Stimulated activated CD8-positive, alpha-beta memory T cell treated with anti-CD3 and anti-CD28 coated beads, Interleukin-15, amount 100 ng/mL, for 24 hours (primary cell): ENCODE measurements around the gene SARDH.

ENCODE experiments used
- DNase-seq: peaks from one replicate; pipeline ENCODE4 v3.0.0-alpha.2; 2020; ENCODE audit warnings: low read depth

Gene SARDH

DNA sequence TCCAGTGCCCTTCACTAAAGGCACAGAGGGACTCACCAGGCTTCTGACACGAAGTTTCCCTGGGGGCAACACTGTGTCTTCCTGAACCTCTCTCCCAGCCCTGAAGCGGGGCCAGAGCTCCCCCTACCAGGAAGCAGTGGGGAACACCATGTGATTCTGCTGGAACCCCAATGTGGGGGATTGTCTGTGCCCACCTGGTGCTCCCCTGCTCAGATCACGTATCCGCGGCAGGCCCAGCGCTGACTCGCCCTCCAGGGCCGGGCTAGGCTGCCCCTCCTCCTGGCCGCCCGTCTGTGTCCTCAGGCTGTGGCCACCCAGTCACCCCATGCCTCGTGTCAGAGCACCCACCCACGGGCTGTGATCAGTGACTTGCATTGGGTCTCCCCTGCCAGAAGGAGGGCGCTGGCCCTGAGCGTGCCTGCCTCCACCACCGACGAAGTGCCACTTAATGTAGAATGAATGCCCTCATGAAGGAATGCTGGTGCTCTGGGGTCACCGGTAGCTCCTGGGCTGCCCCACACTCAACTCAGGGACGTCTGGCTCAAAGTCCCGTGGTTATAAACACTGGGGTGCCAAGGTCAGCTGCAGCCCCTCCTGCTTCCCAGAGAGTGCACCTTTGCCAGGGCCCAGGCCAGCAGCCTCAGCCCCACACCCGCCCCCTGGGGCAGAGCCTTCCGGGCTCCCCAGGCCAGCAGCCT, 22.1 kb downstream of the SARDH start:
- no peak for DNase-seq

- DNase-seq = no peak
These were observed 22.8 kb downstream of the SARDH start for GRCh38 chr9:133715295-133715865.

- no peak for DNase-seq
These were observed 23.4 kb downstream of the SARDH start for GRCh38 chr9:133714606-133715294.

DNA sequence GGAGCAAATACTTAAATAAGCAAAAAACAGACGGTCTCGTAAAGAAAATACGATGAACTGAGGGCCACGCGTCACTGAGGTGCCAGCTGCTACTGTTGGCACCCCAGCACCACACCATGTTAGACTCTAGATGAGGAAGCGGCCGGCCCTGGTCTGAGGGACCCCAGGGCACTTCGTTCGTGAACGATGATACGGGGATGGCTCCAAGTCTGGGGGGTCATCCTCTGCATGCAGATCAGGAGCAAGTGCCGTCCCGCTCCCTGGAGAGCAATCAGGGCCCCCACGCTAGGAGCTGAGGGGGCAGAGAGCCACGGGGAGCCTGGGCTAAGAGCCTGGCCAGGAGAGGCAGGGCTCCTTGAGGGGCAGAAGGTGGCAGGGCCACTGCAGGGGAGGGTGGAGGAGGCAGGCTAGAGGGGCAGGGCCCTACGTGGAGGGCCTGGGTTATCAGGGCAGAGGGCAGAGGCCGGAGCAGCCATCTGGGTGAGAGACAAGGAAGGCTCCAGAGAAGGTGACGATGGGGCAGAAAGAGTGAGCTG, 24.1 kb downstream of the SARDH start:
- no peak for DNase-seq

DNA sequence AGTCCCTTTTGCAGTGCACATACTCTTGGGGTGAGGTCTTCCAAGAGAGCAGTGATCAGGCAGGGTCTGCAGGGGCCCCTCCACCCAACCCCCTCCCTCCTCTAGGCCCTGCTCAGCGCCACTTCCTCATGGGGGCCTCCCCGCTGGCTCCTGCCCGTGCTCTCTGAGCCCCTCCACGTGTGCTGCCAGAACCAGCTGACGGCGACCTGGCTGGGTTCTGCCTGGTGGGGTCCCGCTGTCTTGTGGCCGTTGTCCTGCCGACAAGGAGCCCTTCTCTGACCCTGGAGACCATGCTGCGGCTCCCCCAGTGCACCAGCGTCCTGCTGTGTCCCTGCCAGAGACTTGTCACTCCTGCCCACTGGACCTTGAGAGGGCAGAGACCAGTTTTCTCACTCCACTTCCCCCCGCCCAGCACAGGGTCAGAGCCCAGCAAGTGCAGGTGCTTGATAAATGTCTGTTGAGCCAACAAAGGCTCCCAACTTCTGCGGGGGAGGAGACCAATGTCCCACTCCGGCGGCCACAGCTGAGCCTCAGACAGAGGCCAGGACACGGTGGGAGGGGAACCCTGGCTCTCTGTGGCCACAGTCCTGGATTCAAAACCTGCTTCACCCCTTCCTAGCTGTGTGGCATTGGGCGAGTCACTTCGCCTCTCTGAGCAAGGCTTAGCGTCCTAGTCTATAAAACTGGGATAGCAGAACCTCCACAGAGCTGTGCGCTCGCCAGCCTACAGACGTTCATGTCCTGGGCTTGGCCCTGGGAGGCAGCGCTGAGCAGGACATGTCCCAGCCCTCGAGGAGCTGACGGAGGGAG, 24.8 kb downstream of the SARDH start:
- no peak for DNase-seq

- DNase-seq = no peak
These were observed 25.7 kb downstream of the SARDH start for GRCh38 chr9:133712221-133713100.

GRCh38 chr9:133711428-133712220, 26.5 kb downstream of the SARDH start:
- no peak for DNase-seq

DNA sequence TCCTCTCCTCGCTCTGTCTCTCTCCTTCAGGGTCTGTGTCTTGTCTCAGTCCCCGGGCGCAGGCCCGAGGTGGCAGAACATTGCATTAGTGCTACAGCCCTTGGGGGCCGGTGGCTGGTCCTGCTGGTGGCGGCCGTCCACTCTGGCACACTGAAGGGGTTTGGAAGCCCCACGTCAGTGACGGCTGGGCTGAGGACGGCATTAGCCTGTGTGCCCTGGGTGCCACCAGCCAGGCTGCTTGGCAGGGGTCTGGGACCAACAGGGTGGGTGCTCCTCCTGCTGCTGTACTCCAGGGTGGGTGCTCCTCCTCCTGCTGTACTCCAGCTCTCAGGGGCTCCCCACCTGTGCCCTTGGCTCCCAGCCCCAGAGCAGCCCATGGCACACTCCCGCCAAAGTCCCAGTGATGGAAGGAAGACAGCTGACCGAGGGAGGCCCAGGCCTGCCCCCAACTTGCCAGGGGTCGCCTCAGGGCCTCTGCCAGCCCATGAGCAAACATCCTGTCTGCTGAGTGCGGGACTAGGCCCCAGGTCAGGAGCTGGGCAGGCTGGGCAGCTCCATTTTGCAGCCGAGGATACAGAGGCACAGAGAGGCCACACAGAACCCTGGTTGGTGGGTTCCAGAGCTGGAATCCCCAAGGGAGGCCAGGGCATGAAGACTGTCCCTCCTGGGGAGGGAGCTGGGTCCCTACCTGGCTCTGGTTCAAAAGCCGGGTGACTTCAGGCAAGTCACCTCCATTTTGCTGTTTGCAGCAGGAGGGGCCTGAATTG, 27.3 kb downstream of the SARDH start:
- no peak for DNase-seq

DNA sequence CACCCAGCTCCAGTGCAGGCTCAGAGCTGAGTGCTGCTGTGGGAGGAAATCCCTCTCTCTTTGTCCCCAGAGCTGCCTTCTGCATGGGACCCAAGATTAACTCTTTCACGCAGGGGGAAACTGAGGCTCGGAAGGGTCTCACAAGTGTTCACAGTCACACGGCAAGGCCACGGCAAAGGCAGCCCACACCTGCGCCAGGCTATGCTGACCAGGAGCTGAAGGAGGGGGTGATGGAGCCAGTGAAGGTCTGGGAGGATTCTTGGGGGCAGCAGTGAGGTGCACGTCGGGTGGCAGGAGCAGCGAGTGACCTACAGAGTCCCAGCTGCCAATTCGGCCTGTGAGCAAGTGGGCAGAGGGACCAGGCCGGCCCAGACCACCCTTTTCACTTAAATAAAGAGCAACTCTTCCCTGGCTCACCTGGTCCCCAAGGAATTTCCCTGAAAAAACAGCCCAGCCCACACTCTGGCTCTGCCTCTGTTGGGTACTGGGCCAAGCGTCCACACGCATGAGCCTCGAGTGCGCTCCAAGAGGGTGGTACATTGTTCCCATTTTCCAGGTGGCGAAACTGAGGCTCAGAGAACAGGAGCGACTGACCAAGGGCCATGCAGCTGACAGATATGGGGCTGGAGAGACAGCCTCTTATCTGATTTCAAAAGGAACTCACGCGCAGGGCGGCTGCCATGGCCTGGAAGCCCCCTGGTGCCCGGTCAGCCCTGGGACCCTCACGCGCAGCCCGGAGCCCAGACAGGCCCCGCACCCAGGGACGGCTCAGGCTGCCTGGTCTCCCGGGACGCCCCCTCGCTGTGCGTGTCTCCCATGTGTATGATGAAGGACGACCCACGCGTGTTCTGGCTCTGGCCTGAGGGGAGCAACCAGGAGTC, 28.2 kb downstream of the SARDH start:
- no peak for DNase-seq

DNA sequence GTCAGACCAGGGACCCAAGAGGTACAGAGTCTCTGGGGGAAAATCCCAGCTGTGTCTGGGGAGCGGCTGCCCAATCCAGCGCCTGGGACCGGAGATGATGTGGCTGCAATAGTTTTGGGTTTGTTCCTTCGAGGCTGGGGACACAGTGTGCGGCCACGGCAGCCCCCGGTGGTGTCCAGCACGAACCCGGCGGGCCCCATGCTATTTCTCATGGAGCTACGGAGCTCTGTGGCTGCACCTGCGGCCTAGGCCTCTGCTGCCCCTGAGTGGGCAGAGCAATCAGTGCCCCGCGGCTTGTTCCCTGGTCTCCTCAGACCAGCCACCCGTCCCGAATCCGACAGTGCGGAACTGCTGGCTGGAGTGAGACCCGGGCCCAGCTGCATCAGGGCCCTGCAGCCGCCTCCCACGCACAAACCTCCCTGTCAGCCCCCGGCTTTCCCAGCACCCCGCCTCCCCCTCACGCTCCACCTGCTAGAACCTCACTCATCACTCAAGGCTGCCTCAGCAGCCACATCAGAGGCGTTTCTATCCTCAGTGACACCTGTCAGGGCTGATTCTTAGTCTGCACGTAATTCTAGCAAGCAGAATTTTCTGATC, 29.0 kb downstream of the SARDH start:
- DNase-seq = no peak

GRCh38 chr9:133708246-133709014, 29.7 kb downstream of the SARDH start:
- DNase-seq = no peak

GRCh38 chr9:133707763-133708245, 30.3 kb downstream of the SARDH start:
- no peak for DNase-seq

DNA sequence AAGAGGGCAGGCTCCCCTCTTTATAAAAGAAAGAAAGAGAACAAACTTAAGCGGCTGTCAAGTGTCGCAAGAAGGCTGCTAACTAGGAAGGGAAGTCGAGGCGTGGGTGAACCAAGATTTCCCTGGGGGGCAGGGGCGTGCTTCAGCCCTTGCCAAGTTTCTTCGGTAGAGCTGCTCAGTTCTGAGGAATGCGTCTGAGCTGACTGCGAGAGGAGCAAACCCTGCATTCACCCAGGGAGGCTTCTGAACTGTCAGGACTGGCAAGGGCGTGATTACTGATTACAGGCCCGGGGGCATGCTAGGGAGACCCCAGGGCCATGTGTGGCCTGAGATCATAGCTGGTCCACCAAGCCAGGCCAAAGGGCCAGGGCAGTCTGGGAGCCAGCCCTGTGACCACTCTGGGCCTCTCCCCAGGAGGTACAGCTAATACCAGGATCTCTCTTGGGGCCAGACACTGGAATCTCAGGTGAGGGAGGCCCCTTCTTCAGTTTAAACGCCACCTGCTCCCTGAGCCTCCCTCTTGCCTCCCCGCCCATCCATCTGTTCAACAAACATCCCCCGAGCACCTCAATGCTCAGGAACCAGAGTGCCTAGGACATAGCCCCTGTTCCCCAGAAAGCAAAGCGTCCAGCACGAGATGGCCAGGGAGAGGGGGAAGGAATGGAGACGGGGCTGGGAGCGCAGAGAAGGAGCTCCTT, 30.9 kb downstream of the SARDH start:
- DNase-seq = no peak

GRCh38 chr9:133706307-133707050, 31.7 kb downstream of the SARDH start:
- no peak for DNase-seq

GRCh38 chr9:133705576-133705975, 32.6 kb downstream of the SARDH start:
- DNase-seq = no peak

DNA sequence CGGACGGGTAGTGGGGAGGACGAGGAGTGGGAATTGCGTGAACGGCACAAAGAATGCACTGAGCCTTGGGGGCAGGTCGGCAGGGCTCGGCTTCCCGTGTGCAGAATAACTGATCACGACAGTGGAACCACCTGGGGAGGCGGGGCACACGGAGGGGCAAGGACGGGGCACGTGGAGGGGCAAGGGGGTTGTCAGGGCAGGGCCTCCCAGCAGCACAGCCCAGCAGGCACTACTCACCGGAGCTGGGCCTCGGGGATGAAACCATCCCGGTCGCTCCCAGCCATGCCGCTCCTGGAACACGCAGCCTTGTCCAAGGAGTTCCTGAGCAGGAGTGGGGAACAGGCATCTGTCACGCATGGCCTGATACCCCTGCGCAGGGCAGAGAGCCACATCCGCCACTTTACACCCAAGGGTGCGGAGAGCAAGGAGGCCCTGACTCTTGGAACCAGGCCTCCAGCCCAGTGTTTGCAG, 33.4 kb downstream of the SARDH start:
- no peak for DNase-seq
